ENCODE results near the gene DHX35. TPM values are rescaled to one million over a fixed set of nuclear protein-coding genes. Genes with fewer than 3 reads are reported as not detected.

Gene DHX35
- total and polyA plus RNA-seq, 2 experiments from 2014 or later = 8.3 to 25.9 TPM

- no peaks in the 10 kb centered on the region for H3F3A ChIP-seq (replicated peaks; ENCODE audit: low read depth)
- no peak overlapping the region for H3K4me2 ChIP-seq
- no peaks in the 10 kb centered on the region for H3K27me3 ChIP-seq (ENCODE audit: insufficient read depth)
- no peaks in the 10 kb centered on the region for H3K9me2 ChIP-seq (ENCODE audit: insufficient read depth)
- Mint-ChIP-seq H3K4me1 (no peaks in the 10 kb centered on the region), H3K9me3 (peaks cover 3% of the 10 kb centered on the region; the same call in 1 of the 3 replicates), H3K27ac (no peak overlapping the region), H3K4me3 (no peak overlapping the region), H3K36me3 (ENCODE audit: low read depth) (no peaks in the 10 kb centered on the region), H3K27me3 (ENCODE audit: insufficient read depth, low read depth, poor library complexity) (peaks cover 2% of the 10 kb centered on the region)
- no peaks in the 10 kb centered on the region for H4K20me1 ChIP-seq (replicated peaks; ENCODE audit: insufficient read depth)
- TF ChIP-seq ZNF331 (CRISPR knock-in tag; IDR thresholded peaks at IDR 0.05; ENCODE audit: low read depth) (no peak), NANOG (IDR thresholded peaks at IDR 0.05; ENCODE audit: borderline replicate concordance) (no peak), CREB1 (CRISPR knock-in tag; IDR thresholded peaks at IDR 0.05; ENCODE audit: low read depth) (no peak), EZH2phosphoT487 (IDR thresholded peaks at IDR 0.05; ENCODE audit: unreplicated experiment) (no peak), REST (IDR thresholded peaks at IDR 0.05; ENCODE audit: unreplicated experiment) (no peak), ZNF114 (CRISPR knock-in tag; IDR thresholded peaks at IDR 0.05) (no peak), POLR2AphosphoS5 (IDR thresholded peaks at IDR 0.05; ENCODE audit: low read depth) (no peak), JUNB (IDR thresholded peaks at IDR 0.05; ENCODE audit: unreplicated experiment) (no peak), ETS1 (IDR thresholded peaks at IDR 0.05) (no peak), EZH2 (IDR thresholded peaks at IDR 0.05; ENCODE audit: low read depth, unreplicated experiment) (no peak), ZNF462 (CRISPR knock-in tag; IDR thresholded peaks at IDR 0.05) (no peak), STAT1 (IDR thresholded peaks at IDR 0.05; ENCODE audit: unreplicated experiment) (no peak), CTCF (conservative IDR thresholded peaks at IDR 0.05; ENCODE audit: low read depth in 2 of 2) (no peak)
- H3K36me3 ChIP-seq (ENCODE audit: insufficient read depth) = no peaks in the 10 kb centered on the region
- H3K79me2 ChIP-seq (replicated peaks; ENCODE audit: insufficient read depth) = no peaks in the 10 kb centered on the region
- ATAC-seq = no peak
- DNase-seq (ENCODE audit: low spot score) = no peak
- no peak overlapping the region for H3K4me3 ChIP-seq
- H3K4me1 ChIP-seq (ENCODE audit: insufficient read depth) = no peaks in the 10 kb centered on the region
- no peak overlapping the region for H2AFZ ChIP-seq
- H3K27ac ChIP-seq (ENCODE audit: low read depth) = no peak overlapping the region
These were observed 110.0 kb downstream of the DHX35 start for GRCh38 chr20:39072132-39072531.
